ENCODE measurements around the gene PELO.
"Not testable (repeated sequence)": the region's sequence is repeated elsewhere in the genome, so short reads cannot be mapped to it uniquely, and the experiment has no call there.

PELO gene, protein sequence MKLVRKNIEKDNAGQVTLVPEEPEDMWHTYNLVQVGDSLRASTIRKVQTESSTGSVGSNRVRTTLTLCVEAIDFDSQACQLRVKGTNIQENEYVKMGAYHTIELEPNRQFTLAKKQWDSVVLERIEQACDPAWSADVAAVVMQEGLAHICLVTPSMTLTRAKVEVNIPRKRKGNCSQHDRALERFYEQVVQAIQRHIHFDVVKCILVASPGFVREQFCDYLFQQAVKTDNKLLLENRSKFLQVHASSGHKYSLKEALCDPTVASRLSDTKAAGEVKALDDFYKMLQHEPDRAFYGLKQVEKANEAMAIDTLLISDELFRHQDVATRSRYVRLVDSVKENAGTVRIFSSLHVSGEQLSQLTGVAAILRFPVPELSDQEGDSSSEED

DNA sequence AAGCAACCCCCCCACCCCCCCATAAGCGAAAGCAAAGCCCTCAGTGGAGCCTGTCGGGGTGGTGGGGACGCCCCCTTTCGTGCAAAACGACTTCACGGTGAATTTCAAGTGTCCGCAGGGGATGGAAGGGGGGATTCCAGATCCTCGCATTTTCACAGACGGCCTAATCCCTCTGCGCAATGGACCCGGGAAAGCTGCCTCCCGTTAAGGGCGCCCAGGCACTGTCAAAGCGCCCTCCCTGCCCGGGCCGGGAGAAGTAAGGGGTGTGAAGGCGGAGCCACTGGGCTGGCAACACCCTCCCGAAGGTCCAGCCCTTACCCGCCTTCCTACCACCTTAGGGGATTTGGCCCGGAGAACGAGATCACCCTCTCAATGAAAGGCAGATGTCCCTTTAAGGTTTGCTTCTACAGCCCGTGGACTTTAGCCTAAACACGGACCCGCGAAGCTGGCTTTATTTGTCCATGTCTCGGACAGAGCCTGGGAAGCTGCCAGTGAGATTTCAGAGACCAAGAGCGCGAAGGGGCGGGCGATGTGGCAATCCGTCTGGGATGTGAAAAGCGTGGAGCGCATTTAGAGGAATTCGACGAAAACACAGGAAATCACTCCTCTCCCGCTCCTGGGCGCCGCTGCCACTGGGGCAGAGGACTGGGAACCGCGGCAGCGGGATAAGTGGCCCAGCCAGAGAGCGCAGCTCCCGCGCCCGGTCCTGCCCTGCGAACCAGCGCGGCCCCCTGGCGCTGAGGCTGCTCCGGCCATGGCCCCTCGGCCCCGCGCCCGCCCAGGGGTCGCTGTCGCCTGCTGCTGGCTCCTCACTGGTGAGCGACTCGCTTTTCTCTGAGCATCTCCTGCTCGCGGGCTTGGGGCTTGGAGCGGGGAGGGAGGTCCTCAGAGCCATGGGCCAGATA, at the start of gene PELO, which contains the start of gene ITGA1:
TSS of gene PELO (plus strand) at position 317 of the 905 bp plus-strand sequence. CDS start 12,479 bp downstream, outside the sequence.
TSS of gene ITGA1 (plus strand) at position 317 of the 905 bp plus-strand sequence. CDS start at position 755, 438 bp downstream.
- peak; percentile 65 for DNase-seq

DNA sequence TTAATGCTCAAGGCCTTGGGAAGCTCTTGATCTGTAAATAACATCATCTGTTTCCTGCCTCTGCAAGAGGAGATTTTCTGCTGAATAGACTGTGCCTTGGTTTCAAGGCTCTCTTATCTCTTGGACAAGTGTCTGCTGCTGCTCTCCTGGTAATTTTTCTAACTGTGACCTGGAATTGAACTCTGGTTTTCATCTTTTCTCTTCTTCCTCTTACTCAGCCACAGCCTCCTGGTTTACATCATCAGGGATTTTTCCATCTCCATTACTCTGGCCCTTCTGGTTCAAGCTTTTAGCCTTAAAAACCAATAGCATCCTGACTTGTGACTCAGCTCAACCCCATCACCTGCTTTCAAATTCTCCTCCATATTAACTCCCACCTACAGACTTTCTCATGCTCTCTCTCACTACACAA, 49.6 kb upstream of the PELO start:
- no peak for DNase-seq

DNA sequence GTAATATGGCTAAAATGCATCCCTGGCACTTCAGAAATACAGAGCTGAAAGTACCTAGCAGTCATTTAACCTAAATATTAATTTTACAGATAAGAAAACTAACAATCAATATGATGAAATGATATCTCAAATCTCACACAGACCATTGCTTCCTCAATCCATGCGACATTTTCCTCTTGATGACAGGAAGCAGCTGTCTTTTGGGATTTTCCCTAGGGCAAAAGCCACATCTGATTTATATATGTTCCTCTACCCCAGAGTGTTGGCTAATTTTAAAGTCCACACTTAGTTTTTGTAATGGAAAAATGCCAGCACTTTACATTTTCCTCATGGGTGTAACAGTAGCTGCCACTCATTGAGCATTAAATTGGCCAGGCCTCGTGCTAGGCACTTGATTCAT, 47.7 kb upstream of the PELO start:
- DNase-seq: no peak

DNA sequence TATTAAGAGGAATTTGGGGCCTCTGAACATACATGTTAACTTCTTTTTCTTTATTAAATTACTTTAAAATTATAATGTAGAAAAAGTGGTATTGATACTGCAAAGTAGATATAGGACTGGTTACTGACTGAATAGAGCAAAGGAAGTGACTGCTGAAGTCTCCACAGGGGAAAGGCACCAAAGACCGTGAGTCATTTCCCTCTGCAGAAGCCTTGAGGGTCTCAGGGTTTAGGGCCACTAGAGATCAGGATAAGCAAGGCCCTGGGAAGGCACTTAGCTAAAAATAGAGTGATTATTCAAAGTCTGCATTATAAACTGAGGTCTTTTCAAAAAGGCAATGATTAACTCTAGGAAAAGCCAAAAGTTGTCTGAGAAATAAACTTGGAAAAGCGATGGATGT, 44.7 kb upstream of the PELO start:
- DNase-seq: peak; percentile 47

DNA sequence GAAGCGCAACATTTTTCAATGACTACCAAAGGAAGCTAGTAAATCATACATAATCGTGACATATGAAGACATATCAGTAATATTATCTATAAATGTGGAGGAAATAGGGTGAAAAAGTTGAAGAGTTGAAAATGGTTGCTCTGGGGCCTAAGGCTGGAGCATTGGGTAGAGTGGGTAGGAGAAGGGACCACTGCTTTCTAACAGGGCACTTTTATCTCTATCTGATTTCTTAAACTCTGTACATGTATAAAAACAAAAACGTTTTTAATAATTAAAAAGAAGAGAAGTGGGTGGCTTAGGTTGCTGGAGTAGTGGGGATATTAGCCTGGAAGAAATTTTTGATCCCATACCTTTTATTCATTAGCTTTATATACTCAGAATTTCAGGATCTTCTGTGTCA, 44.2 kb upstream of the PELO start:
- no peak for DNase-seq

DNA sequence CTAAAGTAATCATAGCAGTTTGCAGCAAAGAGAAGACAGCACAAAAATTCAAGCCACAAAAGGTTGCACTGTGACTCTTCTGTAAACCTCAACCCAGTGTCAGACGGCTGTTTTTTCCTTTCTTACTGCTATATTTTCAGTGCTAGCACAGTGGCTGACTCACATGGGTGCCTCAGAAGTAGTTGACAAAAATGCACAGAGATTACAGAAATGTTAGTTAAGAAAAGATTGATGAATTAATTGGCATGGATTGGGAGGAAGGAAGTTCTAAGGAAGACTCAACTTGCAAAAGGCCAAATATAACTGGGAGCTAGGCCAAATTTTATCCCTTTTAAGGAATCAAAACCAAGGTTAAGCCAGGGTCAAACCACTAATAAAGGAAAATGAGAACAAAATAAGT, 43.7 kb upstream of the PELO start:
- DNase-seq: peak; percentile 67

DNA sequence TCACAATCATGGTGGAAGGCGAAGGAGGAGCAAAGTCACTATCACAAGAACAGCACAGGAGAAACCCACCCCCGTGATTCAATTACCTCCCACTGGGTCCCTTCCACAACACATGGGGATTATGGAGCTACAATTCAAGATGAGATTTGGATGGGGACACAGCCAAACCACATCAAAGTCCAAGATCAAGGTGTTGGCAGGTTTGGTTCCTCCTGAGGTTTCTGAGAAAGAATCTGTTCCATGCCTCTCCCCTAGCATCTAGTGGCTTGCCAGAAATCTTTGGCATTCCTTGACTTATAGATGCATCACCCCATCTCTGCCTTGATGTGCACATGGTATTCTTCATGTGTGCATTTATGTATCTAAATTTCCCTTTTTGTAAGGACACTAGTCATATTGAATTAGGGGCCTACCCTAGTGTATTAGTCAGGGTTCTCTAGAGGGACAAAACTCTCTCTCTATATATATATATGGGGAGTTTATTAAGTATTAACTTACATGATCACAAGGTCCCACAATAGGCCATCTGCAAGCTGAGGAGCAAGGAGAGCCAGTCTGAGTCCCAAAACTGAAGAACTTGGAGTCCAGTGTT, 42.8 kb upstream of the PELO start:
- DNase-seq: not testable (repeated sequence)

DNA sequence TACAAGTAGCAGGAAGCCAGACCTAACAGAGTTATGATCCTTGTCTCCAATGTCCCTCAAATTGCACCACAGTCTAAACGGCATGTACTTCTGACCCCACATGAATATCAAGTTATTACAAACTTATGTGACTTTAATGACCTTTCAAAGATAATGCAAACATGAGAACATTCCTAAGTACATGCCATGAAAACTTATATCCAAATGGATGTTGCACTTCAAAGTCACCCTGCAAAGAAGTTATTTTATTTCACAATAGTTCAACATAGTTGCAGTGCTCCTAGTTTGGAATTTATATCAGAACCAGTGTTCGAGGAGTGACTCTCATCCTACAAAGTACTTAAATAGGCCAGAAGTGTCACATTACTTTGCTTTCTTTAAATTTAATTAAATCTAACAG, 41.2 kb upstream of the PELO start:
- no peak for DNase-seq

DNA sequence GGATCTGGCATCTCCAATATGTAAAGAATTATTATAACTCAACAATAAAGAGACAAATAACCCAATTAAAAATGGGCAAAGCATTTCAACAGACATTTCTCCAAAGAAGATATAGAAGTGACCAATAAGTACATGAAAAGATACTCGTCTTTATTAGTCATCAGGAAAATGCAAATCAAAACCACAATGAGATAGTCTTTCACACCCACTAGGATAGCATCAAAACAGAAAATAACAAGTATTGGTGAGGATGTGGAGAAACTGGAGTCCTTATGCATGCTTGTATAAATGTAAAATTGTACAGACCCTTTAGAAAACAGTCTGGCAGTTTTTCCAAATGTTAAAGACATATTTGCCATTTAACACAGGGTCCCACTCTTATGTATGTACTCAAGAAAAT, 39.1 kb upstream of the PELO start:
- no peak for DNase-seq

DNA sequence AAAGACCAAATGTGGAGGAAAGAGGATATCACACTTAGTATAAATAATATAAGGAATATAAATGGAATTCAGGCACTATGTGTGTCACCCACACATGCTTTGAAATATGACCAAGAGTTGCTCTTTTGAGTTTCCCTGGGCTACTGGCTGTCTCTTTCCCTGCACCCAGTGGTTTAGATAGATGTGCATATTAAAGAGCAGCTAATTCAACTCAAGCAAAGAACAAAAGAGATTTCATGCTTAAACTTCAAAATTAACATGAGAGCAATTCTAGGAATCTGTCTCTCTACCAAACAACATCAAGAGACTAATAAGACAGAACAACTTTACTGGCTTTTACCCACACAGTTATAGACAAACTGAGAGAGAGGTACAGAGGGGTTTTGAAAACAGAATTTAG, 38.0 kb upstream of the PELO start:
- DNase-seq: no peak

DNA sequence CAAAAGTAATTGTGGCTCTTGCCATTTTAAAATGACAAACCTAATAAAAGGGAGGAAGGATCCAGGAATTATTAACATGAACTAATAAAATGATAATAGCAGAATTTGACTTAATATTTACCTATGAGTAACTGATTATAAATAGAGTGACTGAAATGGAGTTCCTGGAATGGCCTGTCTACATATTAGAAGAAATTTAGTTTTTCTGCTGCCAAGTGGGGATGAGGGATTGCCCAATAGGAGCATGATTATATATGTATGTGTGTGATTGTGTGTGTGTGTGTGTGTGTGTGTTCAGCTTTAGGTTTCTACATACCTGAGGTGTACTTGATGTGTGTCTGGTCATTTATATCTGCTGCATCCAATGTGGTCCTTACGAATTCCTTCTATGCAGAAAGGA, 36.6 kb upstream of the PELO start:
- DNase-seq: no peak

DNA sequence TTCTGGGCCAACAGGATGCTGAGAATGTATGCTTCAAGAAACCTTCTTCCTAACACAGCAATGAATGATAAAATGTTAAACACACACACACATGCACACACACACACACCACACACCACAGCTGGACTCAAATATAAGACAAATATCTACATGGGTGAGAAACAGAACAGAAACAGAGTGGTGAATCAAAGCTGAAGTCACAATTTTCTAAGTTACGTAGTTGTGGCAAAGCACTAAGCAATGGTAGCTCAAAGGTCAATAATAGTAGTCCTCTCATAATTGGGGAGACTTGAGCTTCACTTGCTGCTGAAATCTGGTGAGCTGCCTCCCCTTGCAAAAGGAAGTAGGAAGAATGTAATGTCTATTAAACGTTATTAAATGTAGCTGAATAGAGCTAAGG, 33.7 kb upstream of the PELO start:
- DNase-seq: no peak

DNA sequence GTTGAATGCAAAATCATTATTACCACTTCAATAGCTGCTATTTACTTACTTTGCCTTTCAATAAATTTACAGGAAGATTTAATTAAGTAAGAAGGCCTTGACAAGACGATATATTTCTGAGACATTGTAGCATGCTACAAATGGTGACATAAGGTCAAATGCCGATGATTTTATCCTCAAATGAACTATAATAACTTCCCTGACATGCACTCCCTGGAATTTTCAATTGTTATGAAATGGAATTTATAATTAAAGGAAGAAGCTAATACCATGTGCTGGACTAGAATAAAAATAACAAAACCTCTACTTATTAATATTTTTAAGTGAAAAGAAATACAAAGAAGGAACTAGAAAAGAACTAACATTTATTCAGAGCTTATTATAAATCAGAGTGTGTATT, 30.2 kb upstream of the PELO start:
- DNase-seq: no peak

DNA sequence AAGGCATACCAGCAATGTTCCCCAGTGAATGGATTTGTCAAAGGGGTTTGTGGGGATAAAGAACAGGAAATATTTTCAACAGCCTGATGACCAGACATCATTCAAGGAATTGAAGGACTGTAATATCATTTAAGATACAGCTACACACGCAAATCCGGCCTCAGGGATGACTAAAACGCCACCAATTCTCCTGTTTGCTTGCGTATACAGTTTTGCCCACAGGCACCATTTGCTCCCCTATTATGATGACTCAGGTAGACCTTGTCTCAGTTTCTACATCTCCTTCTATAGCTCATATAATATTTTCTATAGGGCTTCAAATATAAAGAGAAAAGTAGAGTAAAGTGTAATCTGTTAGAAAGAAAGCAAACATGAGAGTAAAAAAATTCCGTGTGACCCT, 29.7 kb upstream of the PELO start:
- no peak for DNase-seq

DNA sequence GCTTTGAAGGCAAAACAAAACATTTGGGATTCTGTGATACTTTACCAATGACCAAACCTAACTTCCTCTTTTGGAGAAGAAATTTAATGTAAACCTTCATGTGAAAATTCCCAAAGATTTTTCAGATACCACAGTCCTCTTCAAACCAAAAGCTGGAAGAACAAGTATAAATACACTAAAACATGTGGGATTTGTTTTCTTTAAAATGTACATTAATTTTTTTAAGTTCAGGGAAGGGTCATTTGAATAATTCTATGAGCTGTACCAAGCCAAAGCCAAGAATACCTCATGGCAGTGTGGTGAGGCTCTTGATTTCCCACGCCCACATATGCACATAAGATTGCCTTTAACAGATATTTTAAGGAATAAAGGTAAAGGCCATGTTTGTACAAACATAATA, 28.4 kb upstream of the PELO start:
- no peak for DNase-seq

DNA sequence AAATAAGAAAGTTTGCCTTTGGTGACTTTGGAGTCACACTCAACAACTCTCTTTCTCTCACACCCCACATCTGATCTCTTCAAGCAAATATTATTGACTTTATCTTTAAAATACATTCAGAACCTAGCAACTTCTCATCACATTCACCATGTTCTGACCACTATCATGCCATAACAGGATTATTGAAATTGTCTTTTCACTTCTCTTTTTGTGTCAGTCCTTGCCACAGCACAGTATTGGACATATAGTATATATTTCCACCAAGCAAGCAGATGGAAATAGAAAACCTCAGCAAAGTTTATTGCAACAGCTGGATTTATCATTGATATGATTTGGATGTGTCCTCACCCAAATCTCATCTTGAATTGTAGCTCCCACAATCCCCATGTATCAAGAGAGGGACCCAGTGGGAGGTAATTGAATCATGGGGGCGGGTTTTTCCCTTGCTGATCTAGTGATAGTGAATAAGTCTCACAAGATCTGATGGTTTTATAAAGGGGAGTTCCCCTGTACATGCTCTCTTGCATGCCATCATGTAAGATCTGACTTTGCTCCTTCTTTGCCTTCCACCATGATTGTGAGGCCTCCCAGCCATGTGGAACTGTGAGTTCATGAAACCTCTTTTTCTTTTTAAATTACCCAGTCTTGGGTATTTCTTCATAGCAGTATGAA, 26.9 kb upstream of the PELO start:
- no peak for DNase-seq

DNA sequence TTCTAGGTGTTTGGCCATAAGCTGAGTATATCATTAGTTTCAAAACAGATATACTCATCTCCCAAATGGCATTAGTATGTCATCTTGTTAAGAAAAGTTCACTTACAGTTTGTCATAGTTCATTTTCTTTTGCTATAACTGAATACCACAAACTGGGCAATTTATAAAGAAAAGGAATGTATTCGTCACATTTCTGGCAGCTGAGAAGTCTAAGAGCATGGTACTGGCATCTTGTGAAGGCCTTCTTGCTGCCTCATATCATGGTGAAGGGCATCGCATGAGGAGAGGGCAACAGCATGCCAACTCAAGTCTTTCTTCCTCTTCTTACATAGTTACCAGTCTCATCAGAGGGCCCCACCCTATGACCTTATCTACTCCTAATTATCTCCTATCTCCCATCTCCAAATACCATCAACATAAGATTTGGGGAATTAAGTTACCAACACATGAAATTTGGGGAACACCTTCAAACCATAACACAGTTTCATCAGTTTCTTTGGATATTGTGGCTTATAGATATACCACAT, 20.4 kb upstream of the PELO start:
- no peak for DNase-seq

DNA sequence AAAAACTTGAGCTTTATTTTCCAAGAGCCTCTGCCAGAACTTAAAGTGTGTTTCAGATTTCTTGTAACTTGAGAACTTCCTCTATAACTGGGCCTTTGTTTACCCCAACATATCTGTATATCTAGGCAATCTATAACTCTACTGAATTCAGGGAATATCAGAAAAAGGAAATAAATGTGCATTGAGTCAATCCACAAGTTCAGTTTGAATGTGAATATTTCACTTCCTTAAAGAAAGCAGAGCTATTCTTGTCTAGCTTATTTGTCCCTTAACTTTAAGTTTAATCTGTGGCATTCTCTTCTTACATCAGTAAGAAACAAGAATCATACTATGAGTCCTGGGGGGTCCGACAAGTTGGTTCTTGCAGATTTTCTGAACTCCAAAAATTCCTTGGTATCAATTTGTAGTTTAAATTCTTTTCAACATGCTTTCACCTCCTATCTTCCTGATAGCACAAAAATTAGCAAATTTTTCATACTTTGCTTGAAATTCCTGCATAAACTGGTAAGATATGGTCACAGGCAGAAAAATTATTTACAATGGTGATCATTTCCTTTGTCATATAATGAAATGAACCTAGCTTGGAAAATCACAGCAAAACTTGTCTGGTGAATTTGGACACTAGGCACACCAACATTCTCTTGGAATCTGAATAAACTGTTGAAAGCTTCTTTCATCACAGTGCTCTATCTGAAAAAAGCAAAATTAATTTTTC, 19.8 kb upstream of the PELO start:
- no peak for DNase-seq

DNA sequence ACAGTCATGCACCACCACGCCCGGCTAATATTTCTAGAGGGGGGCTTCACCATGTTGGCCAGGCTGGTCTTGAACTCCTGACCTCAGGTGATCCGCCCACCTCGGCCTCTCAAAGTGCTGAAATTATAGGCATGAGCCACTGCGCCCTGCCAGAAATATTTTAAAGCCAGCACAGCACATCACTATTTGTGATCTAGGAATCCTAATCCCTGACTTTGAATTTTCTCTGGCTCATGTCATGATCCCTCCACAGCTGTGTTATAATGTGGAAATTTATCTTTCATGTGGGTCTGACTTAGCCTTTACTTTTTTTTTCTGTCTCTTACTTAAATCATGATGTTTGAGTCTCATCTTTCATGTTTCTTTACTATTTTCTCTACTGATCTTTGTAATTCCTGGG, 18.7 kb upstream of the PELO start:
- no peak for DNase-seq

DNA sequence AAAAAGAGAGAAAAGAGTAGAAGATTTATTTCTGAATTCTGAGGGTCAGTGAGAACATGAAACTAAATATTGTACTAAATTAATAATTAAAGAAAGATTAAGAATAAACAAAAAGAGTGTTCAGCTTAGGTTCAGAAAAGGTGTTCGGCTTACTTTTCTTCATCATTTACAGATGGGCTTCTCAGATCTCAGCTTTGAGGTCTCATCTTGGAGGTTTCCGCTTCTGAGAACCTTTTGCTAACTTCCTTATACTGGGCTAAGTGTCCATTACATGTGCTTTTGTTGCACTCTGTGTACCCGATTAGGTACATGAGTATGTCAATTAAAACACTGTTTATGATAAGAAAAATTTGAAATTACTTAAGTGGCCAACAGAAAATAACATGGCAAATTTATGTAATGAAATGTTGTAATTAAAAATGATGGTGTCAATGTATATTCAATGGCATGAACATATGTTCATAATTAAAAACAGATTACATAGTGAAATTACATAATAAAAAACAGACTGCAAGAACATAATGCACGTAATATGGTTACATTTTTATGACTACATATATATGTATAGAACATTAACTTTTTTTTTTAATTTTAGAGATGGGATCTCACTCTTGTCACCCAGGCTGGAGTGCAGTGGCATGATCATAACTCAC, 17.3 kb upstream of the PELO start:
- no peak for DNase-seq

DNA sequence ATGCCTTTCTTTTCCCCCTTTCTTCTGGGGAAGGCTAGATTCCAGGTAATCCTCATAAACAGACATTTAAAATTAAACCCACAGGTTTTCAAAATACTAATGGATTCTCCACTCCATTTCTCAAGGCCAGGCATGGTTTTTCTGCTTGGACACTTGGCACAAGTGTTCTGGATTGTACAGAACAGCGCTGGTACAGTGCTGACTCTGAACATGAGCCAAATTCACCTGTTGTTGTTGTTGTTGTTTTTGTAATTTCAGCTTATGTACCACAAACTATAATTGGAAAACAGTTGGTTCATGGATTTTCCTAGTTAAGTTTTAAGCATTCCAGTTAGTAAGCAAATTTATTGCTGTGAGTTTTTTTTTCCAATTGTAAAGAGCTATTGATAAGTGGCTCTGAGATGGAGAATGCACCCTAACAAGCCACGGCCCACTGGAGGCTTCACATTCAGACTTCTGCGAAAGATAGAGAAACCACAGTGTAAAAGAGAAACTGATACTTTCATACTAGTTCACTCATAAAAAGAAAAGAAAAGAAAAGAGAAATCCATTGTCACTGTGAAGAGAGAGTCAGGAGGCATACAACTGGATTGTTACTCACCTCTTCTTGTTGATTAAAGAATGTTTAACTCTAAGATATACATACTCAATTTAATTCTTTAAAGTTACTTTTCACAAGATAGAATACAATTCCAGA, 16.2 kb upstream of the PELO start:
- DNase-seq: peak; percentile 50

All from CD4-positive, alpha-beta T cell treated with Interleukin-6 for 4 hours (primary cell).